Activated T-cell treated with anti-CD3 and anti-CD28 coated beads, Interleukin-2, amount 50 U/mL, for 24 hours (primary cell): Measurements from ENCODE around the gene HDAC4.

Source experiments
- DNase-seq: peaks from one replicate; pipeline ENCODE4 v3.0.0-alpha.2; 2020
- H3K27ac Mint-ChIP-seq: 2 replicates; pipeline ENCODE4 v1.8.0; 2020; ENCODE audit warnings: mild to moderate bottlenecking, mixed read lengths
- H3K27me3 Mint-ChIP-seq: 2 replicates; pipeline ENCODE4 v1.8.0; 2020; ENCODE audit warnings: mixed read lengths
- H3K36me3 Mint-ChIP-seq: 2 replicates; pipeline ENCODE4 v1.8.0; 2020; ENCODE audit warnings: low read depth, mixed read lengths
- H3K4me1 Mint-ChIP-seq: 2 replicates; pipeline ENCODE4 v1.8.0; 2020; ENCODE audit warnings: low read depth, mixed read lengths
- H3K4me3 Mint-ChIP-seq: 2 replicates; pipeline ENCODE4 v1.8.0; 2020; ENCODE audit warnings: mild to moderate bottlenecking, moderate library complexity, mixed read lengths
- H3K9me3 Mint-ChIP-seq: 2 replicates; pipeline ENCODE4 v1.8.0; 2020; ENCODE audit warnings: mixed read lengths

HDAC4 gene

DNA sequence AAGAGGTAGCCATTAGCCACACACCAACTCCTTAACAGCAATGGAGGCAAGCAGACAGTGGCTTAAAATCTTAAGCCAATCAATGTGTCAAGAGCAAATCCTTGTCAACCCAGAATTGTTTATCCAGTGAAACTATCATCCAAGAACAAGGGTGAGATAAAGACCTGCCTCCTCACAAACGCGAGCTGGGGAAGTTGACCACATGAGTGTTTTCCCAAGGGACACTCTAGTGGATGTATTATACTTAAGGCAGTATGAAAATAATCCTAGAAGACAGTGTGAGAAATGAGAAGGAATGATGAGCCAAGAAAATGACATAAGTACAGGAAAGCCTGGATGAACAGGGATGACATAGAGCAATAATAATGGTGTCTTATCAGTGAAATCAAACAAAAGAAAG lies 343.3 kb downstream of the HDAC4 start:
- Mint-ChIP-seq H3K9me3 (no peaks in the 10 kb centered on the region), H3K4me3 (no peak overlapping the region), H3K27ac (no peak overlapping the region), H3K4me1 (no peaks in the 10 kb centered on the region), H3K27me3 (no peaks in the 10 kb centered on the region), H3K36me3 (peaks cover 51% of the 10 kb centered on the region)
- no peak for DNase-seq

- Mint-ChIP-seq H3K36me3 (peaks cover 51% of the 10 kb centered on the region), H3K9me3 (no peaks in the 10 kb centered on the region), H3K27me3 (no peaks in the 10 kb centered on the region), H3K4me3 (no peak overlapping the region), H3K27ac (no peak overlapping the region), H3K4me1 (no peaks in the 10 kb centered on the region)
- no peak for DNase-seq
Observed at GRCh38 chr2:239056611-239057010, 344.2 kb downstream of the HDAC4 start.

- Mint-ChIP-seq H3K27me3 (no peaks in the 10 kb centered on the region), H3K27ac (no peak overlapping the region), H3K4me1 (no peaks in the 10 kb centered on the region), H3K9me3 (no peaks in the 10 kb centered on the region), H3K4me3 (no peak overlapping the region), H3K36me3 (peaks cover 49% of the 10 kb centered on the region)
- no peak for DNase-seq
Observed at GRCh38 chr2:239055756-239056493, 344.9 kb downstream of the HDAC4 start.

GRCh38 chr2:239054921-239055320 lies 345.9 kb downstream of the HDAC4 start:
- Mint-ChIP-seq H3K4me1 (no peaks in the 10 kb centered on the region), H3K9me3 (no peaks in the 10 kb centered on the region), H3K4me3 (no peak overlapping the region), H3K36me3 (peaks cover 49% of the 10 kb centered on the region), H3K27me3 (no peaks in the 10 kb centered on the region), H3K27ac (no peak overlapping the region)
- no peak for DNase-seq

DNA sequence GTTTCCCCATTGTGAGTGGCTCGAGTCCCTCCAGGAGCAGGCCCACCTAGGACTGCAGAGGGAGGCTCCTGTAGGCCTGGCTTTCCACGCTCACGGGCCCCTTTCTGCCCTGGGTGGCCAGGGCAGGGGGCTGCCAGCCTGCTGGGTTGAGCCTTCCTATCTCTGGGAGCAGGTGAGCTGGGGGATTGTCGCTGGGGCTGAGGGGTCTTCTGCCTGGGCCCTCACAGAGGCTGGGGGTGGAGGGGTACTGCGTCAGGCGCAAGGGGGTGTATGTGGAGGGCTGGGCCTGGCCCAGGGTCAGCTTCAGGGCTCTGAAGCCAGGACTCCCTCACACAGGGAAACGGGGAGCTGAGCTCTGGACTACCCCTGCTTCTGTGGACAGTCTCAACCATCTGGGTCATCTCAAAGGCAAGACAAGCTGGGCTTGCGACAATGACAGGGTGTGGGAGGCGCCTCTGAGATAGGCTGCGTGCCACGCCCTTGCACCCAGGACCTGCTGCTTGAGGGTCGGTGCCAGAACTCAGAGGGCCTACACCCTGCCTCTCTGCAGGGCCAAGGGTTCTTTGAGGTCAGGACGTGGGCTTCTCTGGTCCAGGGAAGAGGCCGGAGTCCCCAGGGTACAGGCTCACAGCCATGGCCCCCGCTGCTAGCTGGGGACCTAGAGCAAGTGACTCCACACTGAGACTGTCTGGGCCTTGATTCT lies 346.9 kb downstream of the HDAC4 start:
- H3K27me3 Mint-ChIP-seq: no peaks in the 10 kb centered on the region
- no peak overlapping the region for H3K4me3 Mint-ChIP-seq
- DNase-seq: no peak
- no peaks in the 10 kb centered on the region for H3K4me1 Mint-ChIP-seq
- H3K27ac Mint-ChIP-seq: no peak overlapping the region
- peaks cover 50% of the 10 kb centered on the region for H3K36me3 Mint-ChIP-seq
- H3K9me3 Mint-ChIP-seq: no peaks in the 10 kb centered on the region

DNA sequence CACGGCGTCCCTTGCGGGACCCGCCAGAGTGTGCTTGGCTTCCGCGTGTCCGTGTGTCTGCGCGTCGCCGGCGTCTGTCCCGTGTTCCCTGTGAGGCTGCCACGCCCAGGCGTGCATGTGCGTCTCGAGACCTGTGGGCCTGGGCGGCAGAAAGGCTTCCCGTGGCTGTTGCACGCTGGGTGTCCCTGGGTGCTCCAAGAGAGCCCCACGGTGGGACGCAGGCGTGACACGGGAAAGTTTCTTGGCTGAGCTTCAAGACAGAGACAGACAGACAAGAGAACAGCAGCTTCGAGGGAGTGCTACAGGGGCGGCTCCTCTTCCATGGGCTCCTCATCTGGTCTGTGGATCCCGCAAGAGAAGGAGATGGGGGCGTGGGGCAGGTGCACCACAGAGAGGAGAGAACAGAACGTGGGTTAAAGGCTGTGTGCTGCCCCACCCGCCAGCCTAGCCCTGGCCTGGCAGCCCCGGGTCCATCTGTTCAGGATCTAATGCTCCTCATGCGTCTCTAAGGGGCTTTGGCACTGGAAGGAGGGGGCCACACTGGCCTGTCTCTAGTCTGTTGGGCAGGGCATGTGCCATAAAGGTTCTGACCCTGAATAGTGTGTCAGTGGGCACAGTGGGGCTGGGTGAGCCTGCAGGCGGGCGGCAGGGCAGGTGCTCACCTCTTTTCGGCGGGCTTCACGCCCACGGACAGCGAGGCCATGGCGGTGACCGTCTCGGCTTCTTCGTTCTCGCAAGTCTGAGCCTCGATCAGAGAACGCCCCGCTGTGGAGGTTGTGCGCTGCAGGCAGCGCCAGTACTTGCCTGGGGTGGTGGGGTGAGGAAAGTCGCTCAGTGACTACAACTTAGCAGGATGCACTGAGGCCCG lies 347.8 kb downstream of the HDAC4 start:
- Mint-ChIP-seq H3K27ac (no peak overlapping the region), H3K4me1 (no peaks in the 10 kb centered on the region), H3K4me3 (no peak overlapping the region), H3K9me3 (no peaks in the 10 kb centered on the region), H3K36me3 (peaks cover 50% of the 10 kb centered on the region), H3K27me3 (no peaks in the 10 kb centered on the region)
- no peak for DNase-seq

DNA sequence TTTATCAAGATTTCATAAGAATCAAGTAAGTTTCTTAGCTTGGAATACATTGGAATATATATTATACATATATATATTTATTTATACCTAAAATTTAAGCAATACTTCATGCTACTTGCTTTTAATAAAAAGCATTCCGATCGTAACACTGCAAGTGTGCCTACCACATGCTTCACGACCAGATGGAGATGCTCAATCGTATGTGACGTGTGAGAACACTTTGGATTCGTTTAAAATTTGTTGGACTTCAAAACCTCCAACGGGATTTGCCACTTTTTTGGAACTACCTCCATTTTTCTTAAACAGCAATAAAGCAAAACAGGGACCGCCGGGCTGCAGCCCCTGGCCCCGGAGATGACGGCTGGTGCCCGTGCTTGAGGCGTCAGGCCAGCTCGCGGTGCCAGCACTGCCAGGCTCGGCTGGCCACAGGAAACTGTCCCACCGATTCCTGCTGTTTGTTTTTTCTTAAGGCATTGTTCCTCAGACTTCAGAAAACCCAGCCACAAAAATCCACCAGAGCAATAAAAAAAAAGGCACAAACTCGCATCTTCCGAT lies 348.9 kb downstream of the HDAC4 start:
- no peaks in the 10 kb centered on the region for H3K27me3 Mint-ChIP-seq
- no peak overlapping the region for H3K4me3 Mint-ChIP-seq
- no peaks in the 10 kb centered on the region for H3K9me3 Mint-ChIP-seq
- no peaks in the 10 kb centered on the region for H3K4me1 Mint-ChIP-seq
- H3K36me3 Mint-ChIP-seq: peaks cover 50% of the 10 kb centered on the region
- DNase-seq: no peak
- no peak overlapping the region for H3K27ac Mint-ChIP-seq

GRCh38 chr2:239050252-239050649 lies 350.6 kb downstream of the HDAC4 start:
- DNase-seq: no peak
- Mint-ChIP-seq H3K36me3 (peaks cover 49% of the 10 kb centered on the region), H3K27ac (no peak overlapping the region), H3K4me1 (no peaks in the 10 kb centered on the region), H3K4me3 (no peak overlapping the region), H3K27me3 (no peaks in the 10 kb centered on the region), H3K9me3 (no peaks in the 10 kb centered on the region)

- Mint-ChIP-seq H3K36me3 (peaks cover 43% of the 10 kb centered on the region), H3K27ac (no peak overlapping the region), H3K4me3 (no peak overlapping the region), H3K4me1 (no peaks in the 10 kb centered on the region), H3K27me3 (no peaks in the 10 kb centered on the region), H3K9me3 (no peaks in the 10 kb centered on the region)
- DNase-seq: no peak
Observed at GRCh38 chr2:239049421-239050251, 351.2 kb downstream of the HDAC4 start.

- H3K9me3 Mint-ChIP-seq: no peaks in the 10 kb centered on the region
- no peak for DNase-seq
- no peak overlapping the region for H3K27ac Mint-ChIP-seq
- H3K4me3 Mint-ChIP-seq: no peak overlapping the region
- peaks cover 34% of the 10 kb centered on the region for H3K36me3 Mint-ChIP-seq
- no peaks in the 10 kb centered on the region for H3K4me1 Mint-ChIP-seq
- H3K27me3 Mint-ChIP-seq: no peaks in the 10 kb centered on the region
Observed at GRCh38 chr2:239048736-239049135, 352.1 kb downstream of the HDAC4 start.

DNA sequence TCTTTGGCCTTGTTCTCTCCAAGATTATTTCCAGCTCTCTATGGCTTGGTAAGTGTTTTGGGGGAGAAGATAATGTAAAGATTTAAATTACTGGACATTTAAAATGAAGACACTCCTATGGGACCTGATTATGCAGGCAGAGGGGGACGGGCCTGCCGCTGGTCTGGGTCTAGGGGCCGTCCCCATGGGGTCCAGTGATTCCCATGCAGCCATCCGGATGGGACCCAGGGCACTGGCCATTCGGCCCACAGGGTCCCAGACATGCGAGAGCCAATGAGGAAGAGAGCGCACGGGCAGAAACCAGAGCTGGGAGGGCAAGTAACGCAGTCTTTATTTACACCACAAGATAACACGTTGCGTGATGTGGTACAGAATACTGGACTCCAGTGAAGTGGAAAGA lies 353.0 kb downstream of the HDAC4 start:
- DNase-seq: no peak
- peaks cover 25% of the 10 kb centered on the region for H3K36me3 Mint-ChIP-seq
- H3K27ac Mint-ChIP-seq: no peak overlapping the region
- H3K9me3 Mint-ChIP-seq: no peaks in the 10 kb centered on the region
- H3K4me1 Mint-ChIP-seq: no peaks in the 10 kb centered on the region
- H3K27me3 Mint-ChIP-seq: no peaks in the 10 kb centered on the region
- no peak overlapping the region for H3K4me3 Mint-ChIP-seq

GRCh38 chr2:239047420-239047819 lies 353.4 kb downstream of the HDAC4 start:
- Mint-ChIP-seq H3K27ac (no peak overlapping the region), H3K9me3 (no peaks in the 10 kb centered on the region), H3K27me3 (no peaks in the 10 kb centered on the region), H3K4me1 (no peaks in the 10 kb centered on the region), H3K36me3 (peaks cover 21% of the 10 kb centered on the region), H3K4me3 (no peak overlapping the region)
- DNase-seq: no peak

- no peak overlapping the region for H3K4me3 Mint-ChIP-seq
- DNase-seq: no peak
- no peak overlapping the region for H3K27ac Mint-ChIP-seq
- no peaks in the 10 kb centered on the region for H3K4me1 Mint-ChIP-seq
- H3K27me3 Mint-ChIP-seq: no peaks in the 10 kb centered on the region
- peaks cover 15% of the 10 kb centered on the region for H3K36me3 Mint-ChIP-seq
- no peaks in the 10 kb centered on the region for H3K9me3 Mint-ChIP-seq
Observed at GRCh38 chr2:239046822-239047221, 354.0 kb downstream of the HDAC4 start.

DNA sequence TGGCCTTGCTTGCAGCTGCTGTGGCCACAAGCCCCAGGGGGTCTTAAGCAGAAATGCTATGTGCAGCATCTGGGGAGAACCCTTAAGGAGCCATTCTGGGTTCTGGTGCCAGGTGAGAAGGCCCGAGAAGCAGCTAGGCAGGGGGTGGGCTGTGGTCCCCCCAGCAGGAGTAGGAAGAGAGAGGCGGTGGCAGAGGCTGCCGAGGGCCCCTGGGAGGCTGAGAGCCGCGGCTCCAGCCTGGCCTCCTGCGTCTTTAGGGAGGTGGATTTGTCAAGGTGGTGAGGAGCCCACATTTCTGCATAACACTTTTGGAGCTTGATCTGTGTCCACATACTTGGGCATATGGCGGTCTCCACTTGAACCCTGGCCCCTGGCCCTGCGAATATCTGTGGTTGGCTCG lies 356.5 kb downstream of the HDAC4 start:
- H3K9me3 Mint-ChIP-seq: no peaks in the 10 kb centered on the region
- no peak overlapping the region for H3K4me3 Mint-ChIP-seq
- H3K27me3 Mint-ChIP-seq: no peaks in the 10 kb centered on the region
- DNase-seq: no peak
- no peaks in the 10 kb centered on the region for H3K4me1 Mint-ChIP-seq
- H3K36me3 Mint-ChIP-seq: no peaks in the 10 kb centered on the region
- no peak overlapping the region for H3K27ac Mint-ChIP-seq
